ENCODE data around the gene ANKDD1B.

DNA sequence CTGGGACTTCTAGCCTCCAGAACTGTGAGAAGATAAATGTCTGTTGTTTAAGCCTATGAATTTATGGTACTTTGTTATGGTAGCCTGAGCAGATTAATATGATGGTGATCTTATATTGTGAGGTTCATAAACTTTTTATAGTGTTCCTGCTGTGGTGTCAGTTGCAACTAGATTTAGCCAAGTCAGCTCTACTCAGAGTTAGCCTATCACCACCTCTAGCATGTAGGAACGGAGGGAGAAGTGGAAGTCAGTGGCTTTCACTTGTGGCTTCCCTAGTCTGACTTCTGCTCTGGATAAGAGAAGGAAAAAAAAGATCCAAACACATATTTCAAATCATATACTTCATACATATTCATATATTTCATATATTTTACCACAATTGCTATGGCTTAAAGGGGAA, 99.4 kb downstream of the ANKDD1B start:
- TF ChIP-seq CTCF (IDR thresholded peaks at IDR 0.05) (no peak), POLR2A (IDR thresholded peaks at IDR 0.05) (no peak)
